ENCODE results near the gene WDR49.

Gene WDR49

DNA sequence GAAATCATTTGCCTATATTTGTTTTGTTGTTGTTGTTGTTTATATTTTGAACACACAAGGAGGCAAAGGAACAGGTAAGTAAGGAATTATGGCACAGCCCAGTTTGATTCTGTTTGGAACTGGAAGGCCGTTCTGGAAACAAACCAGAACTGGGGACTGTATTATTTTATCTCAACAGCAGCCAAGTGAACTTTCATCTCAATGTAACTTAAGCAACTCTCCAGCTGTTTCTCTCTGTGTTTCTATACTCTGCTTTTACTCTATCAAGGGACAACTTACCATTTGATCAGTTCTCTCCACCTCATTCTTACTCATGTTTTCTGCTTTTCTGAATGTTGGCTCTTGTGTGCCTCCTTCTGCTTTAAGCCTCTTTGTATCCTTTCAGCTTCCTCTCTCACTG lies 16.0 kb upstream of the WDR49 start:
- H3K4me2 ChIP-seq (ENCODE audit: low read length): no peak overlapping the region
- H3K4me3 ChIP-seq (ENCODE audit: low read depth, low read length, poor library complexity, severe bottlenecking): no peak overlapping the region
- H3K9ac ChIP-seq (ENCODE audit: low read length): no peak overlapping the region
- H3K79me2 ChIP-seq (ENCODE audit: insufficient read depth, low read length): no peaks in the 10 kb centered on the region
- H3K27ac ChIP-seq (ENCODE audit: low read depth, low read length, poor library complexity, severe bottlenecking): no peak overlapping the region
- no peaks in the 10 kb centered on the region for H3K27me3 ChIP-seq (ENCODE audit: insufficient read depth, low read length)
- peaks cover 9% of the 10 kb centered on the region for H3K36me3 ChIP-seq (ENCODE audit: insufficient read depth, low read length)
- no peaks in the 10 kb centered on the region for H3K9me2 ChIP-seq (ENCODE audit: low read depth, low read length)
- no peaks in the 10 kb centered on the region for H3K9me3 ChIP-seq (ENCODE audit: low read length)
- TF ChIP-seq EZH2 (IDR thresholded peaks at IDR 0.05; ENCODE audit: borderline replicate concordance, low read length): no peak
- TF ChIP-seq, protein P1, sequence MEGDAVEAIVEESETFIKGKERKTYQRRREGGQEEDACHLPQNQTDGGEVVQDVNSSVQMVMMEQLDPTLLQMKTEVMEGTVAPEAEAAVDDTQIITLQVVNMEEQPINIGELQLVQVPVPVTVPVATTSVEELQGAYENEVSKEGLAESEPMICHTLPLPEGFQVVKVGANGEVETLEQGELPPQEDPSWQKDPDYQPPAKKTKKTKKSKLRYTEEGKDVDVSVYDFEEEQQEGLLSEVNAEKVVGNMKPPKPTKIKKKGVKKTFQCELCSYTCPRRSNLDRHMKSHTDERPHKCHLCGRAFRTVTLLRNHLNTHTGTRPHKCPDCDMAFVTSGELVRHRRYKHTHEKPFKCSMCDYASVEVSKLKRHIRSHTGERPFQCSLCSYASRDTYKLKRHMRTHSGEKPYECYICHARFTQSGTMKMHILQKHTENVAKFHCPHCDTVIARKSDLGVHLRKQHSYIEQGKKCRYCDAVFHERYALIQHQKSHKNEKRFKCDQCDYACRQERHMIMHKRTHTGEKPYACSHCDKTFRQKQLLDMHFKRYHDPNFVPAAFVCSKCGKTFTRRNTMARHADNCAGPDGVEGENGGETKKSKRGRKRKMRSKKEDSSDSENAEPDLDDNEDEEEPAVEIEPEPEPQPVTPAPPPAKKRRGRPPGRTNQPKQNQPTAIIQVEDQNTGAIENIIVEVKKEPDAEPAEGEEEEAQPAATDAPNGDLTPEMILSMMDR (IDR thresholded peaks at IDR 0.05; ENCODE audit: low read length): no peak
- no peaks in the 10 kb centered on the region for H3F3A ChIP-seq (ENCODE audit: insufficient read depth, low read length)
- H3K4me1 ChIP-seq (ENCODE audit: insufficient read depth, low read length, severe bottlenecking): no peaks in the 10 kb centered on the region
- H4K20me1 ChIP-seq (ENCODE audit: insufficient read depth, low read length): no peaks in the 10 kb centered on the region
- no peak overlapping the region for H2AFZ ChIP-seq (ENCODE audit: low read length)

DNA sequence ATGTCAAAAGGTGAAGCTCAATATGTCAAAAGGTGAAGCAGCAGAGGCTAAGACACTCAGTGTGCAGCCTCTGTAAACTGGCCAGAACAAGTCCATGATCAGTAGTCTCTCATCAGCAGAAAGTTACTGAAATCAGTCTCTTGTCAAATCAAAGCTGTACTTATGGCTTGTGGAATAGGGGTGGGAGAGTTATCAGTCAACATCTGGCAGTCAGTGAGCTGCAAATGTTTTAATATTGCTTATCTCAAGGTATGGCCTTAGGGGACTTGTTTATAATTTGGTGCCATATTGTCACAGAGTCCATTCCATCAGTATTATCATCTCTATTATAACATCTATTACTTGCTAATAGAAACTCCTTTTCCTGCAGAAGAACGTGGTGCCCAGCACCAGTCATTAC lies 14.9 kb upstream of the WDR49 start:
- H3K79me2 ChIP-seq (ENCODE audit: insufficient read depth, low read length): no peaks in the 10 kb centered on the region

DNA sequence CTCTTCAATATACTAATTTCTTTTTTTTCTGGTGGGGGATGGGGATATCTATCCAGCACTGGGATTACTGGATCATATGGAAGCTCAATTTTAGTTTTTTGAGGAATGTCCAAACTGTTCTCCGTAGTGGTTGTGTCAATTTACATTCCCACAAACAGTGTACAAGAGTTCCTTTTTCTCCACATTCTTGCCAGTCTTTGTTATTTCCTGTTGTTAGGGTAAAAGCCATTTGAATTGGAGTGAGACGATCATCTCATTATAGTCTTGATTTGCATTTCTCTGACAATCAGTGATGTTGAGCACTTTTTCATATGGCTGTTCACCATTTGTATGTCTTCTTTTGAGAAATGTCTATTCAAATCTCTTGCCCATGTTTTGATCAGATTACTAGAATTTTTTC lies 12.8 kb upstream of the WDR49 start:
- H3K79me2 ChIP-seq (ENCODE audit: insufficient read depth, low read length): no peaks in the 10 kb centered on the region
- H3K4me3 ChIP-seq (ENCODE audit: low read depth, low read length, poor library complexity, severe bottlenecking): no peak overlapping the region
- H2AFZ ChIP-seq (ENCODE audit: low read length): no peak overlapping the region
- H4K20me1 ChIP-seq (ENCODE audit: insufficient read depth, low read length): no peaks in the 10 kb centered on the region
- no peak overlapping the region for H3K4me2 ChIP-seq (ENCODE audit: low read length)
- no peaks in the 10 kb centered on the region for H3K27me3 ChIP-seq (ENCODE audit: insufficient read depth, low read length)
- H3K9me2 ChIP-seq (ENCODE audit: low read depth, low read length): no peaks in the 10 kb centered on the region
- H3K9ac ChIP-seq (ENCODE audit: low read length): no peak overlapping the region
- H3K9me3 ChIP-seq (ENCODE audit: low read length): no peaks in the 10 kb centered on the region
- TF ChIP-seq, protein P1 (IDR thresholded peaks at IDR 0.05; ENCODE audit: low read length): no peak
- no peak for TF ChIP-seq EZH2 (IDR thresholded peaks at IDR 0.05; ENCODE audit: borderline replicate concordance, low read length)
- no peaks in the 10 kb centered on the region for H3K36me3 ChIP-seq (ENCODE audit: insufficient read depth, low read length)
- H3K4me1 ChIP-seq (ENCODE audit: insufficient read depth, low read length, severe bottlenecking): no peaks in the 10 kb centered on the region
- no peaks in the 10 kb centered on the region for H3F3A ChIP-seq (ENCODE audit: insufficient read depth, low read length)
- no peak overlapping the region for H3K27ac ChIP-seq (ENCODE audit: low read depth, low read length, poor library complexity, severe bottlenecking)

More for the DNA sequence above, 14.9 kb upstream of the WDR49 start:
- H3K9me2 ChIP-seq (ENCODE audit: low read depth, low read length): no peaks in the 10 kb centered on the region
- H3F3A ChIP-seq (ENCODE audit: insufficient read depth, low read length): no peaks in the 10 kb centered on the region
- no peak overlapping the region for H3K4me2 ChIP-seq (ENCODE audit: low read length)
- no peaks in the 10 kb centered on the region for H3K27me3 ChIP-seq (ENCODE audit: insufficient read depth, low read length)
- no peaks in the 10 kb centered on the region for H4K20me1 ChIP-seq (ENCODE audit: insufficient read depth, low read length)
- no peak overlapping the region for H3K4me3 ChIP-seq (ENCODE audit: low read depth, low read length, poor library complexity, severe bottlenecking)
- no peaks in the 10 kb centered on the region for H3K36me3 ChIP-seq (ENCODE audit: insufficient read depth, low read length)
- no peaks in the 10 kb centered on the region for H3K4me1 ChIP-seq (ENCODE audit: insufficient read depth, low read length, severe bottlenecking)
- no peak overlapping the region for H3K9ac ChIP-seq (ENCODE audit: low read length)
- H3K9me3 ChIP-seq (ENCODE audit: low read length): no peaks in the 10 kb centered on the region
- no peak overlapping the region for H3K27ac ChIP-seq (ENCODE audit: low read depth, low read length, poor library complexity, severe bottlenecking)
- TF ChIP-seq, protein P1 (IDR thresholded peaks at IDR 0.05; ENCODE audit: low read length): no peak
- TF ChIP-seq EZH2 (IDR thresholded peaks at IDR 0.05; ENCODE audit: borderline replicate concordance, low read length): no peak
- H2AFZ ChIP-seq (ENCODE audit: low read length): no peak overlapping the region
